Measurements from ENCODE around the gene CLRN3. TPM values are rescaled to one million over a fixed set of nuclear protein-coding genes. Genes with fewer than 3 reads are reported as not detected.

Gene CLRN3
- total and polyA plus RNA-seq, 4 donors = 0.10 to 0.12 TPM; not detected in 2

GRCh38 chr10:127832501-127832900 is 60.2 kb downstream of the CLRN3 start:
- Histone ChIP-seq H3K4me1 (ENCODE audit: control insufficient read depth in 5 of 5, insufficient read depth in 5 of 5, low read length in 5 of 5) (peaks cover 0 to 4% (median 0%) of the 10 kb centered on the region in 5 donors), H3K27me3 (ENCODE audit: control insufficient read depth in 3 of 3, insufficient read depth in 3 of 3, low read length in 2 of 3) (peaks cover 0 to 11% (median 3%) of the 10 kb centered on the region in 3 donors), H3K4me3 (no peak overlapping the region), H3K9me3 (ENCODE audit: control insufficient read depth in 4 of 4, insufficient read depth in 3 of 4, low read length in 3 of 4) (no peaks in the 10 kb centered on the region), H3K36me3 (ENCODE audit: control insufficient read depth in 4 of 4, insufficient read depth in 4 of 4, low read length in 4 of 4) (no peaks in the 10 kb centered on the region), H3K27ac (ENCODE audit: low read depth in 1 of 2, low read length in 1 of 2) (no peak overlapping the region), H3K9ac (ENCODE audit: insufficient read depth in 1 of 2, low read length in 2 of 2) (no peak overlapping the region)
- WGBS, 2 donors = 49 to 66% methylated on average over 4 of the region's 4 CpGs
- ATAC-seq (ENCODE audit: insufficient read depth, low FRiP score) = no peak
- TF ChIP-seq, protein P1, sequence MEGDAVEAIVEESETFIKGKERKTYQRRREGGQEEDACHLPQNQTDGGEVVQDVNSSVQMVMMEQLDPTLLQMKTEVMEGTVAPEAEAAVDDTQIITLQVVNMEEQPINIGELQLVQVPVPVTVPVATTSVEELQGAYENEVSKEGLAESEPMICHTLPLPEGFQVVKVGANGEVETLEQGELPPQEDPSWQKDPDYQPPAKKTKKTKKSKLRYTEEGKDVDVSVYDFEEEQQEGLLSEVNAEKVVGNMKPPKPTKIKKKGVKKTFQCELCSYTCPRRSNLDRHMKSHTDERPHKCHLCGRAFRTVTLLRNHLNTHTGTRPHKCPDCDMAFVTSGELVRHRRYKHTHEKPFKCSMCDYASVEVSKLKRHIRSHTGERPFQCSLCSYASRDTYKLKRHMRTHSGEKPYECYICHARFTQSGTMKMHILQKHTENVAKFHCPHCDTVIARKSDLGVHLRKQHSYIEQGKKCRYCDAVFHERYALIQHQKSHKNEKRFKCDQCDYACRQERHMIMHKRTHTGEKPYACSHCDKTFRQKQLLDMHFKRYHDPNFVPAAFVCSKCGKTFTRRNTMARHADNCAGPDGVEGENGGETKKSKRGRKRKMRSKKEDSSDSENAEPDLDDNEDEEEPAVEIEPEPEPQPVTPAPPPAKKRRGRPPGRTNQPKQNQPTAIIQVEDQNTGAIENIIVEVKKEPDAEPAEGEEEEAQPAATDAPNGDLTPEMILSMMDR (IDR thresholded peaks at IDR 0.05; ENCODE audit: control extremely low read depth, extremely low read depth) = no peak
- DNase-seq = peak in 2 of 3 donors; percentile 8 to 14

DNA sequence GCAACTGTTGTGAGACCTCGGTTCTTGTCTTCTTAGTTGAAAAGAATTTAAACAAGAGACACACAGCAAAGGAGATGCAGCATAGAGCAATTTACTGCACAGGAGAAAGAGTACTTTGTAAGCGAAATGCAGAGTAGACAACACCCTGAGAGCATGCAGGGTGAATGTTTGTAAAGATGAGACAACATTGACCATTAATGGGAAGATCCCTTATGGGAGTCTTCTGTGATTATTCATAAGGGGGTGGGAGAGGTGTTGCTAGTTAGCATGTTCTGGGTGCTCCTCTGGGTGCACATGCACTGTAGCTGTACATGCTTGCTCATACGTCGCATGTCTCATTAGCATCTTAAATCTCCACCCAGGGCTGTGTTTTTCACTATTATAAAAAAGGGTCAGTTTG is 62.3 kb downstream of the CLRN3 start:
- no peak for DNase-seq
- TF ChIP-seq, protein P1 (IDR thresholded peaks at IDR 0.05; ENCODE audit: control extremely low read depth, extremely low read depth) = no peak
- 91 to 92% methylated on average over 4 of the region's 4 CpGs for WGBS, 2 donors
- H3K4me3 ChIP-seq = no peak overlapping the region
- H3K9ac ChIP-seq (ENCODE audit: insufficient read depth in 1 of 2, low read length in 2 of 2) = no peak overlapping the region
- peaks cover 0 to 4% (median 0%) of the 10 kb centered on the region in 3 donors for H3K27me3 ChIP-seq (ENCODE audit: control insufficient read depth in 3 of 3, insufficient read depth in 3 of 3, low read length in 2 of 3)
- H3K4me1 ChIP-seq (ENCODE audit: control insufficient read depth in 5 of 5, insufficient read depth in 5 of 5, low read length in 5 of 5) = no peaks in the 10 kb centered on the region
- no peaks in the 10 kb centered on the region for H3K9me3 ChIP-seq (ENCODE audit: control insufficient read depth in 4 of 4, insufficient read depth in 3 of 4, low read length in 3 of 4)
- H3K27ac ChIP-seq (ENCODE audit: low read depth in 1 of 2, low read length in 1 of 2) = no peak overlapping the region
- no peak for ATAC-seq (ENCODE audit: insufficient read depth, low FRiP score)
- H3K36me3 ChIP-seq (ENCODE audit: control insufficient read depth in 4 of 4, insufficient read depth in 4 of 4, low read length in 4 of 4) = no peaks in the 10 kb centered on the region

Other genes with a start within 250 kb of the CLRN3 start
- under 1 TPM in 1 of 2 donors, not detected in 1; 0.15 TPM for gene FOXI2, start 155.8 kb downstream of the CLRN3 start, total RNA-seq
- under 1 TPM in 1 of 2 donors, not detected in 1; 0.08 TPM for gene FOXI2, start 155.8 kb downstream of the CLRN3 start, polyA plus RNA-seq
- 10 to 100 TPM; 27.3 to 68.7 TPM for gene PTPRE, start 14.2 kb upstream of the CLRN3 start, total RNA-seq
- gene PTPRE, start 14.2 kb upstream of the CLRN3 start, polyA plus RNA-seq = 10 to 100 TPM; 15.5 to 45.7 TPM
- 1 to 10 TPM; 2.8 to 8.6 TPM for gene MKI67, start 233.5 kb upstream of the CLRN3 start, total RNA-seq
- 1 to 10 TPM; 1.0 to 1.4 TPM for gene MKI67, start 233.5 kb upstream of the CLRN3 start, polyA plus RNA-seq

Measured in lung (tissue), 12 donors.